GM12878 (cell line): ENCODE results near the gene CCDC6. TPM values are rescaled to one million over a fixed set of nuclear protein-coding genes. Genes with fewer than 3 reads are reported as not detected.

ENCODE experiments used
- ATAC-seq: fragments of 200-7000 bp; cut with Tn5 transposase; 3 replicates; pipeline ENCODE4 v1.9.1; 2020; ENCODE audit warnings: mild to moderate bottlenecking, moderate library complexity
- BruUV-seq: library from RNA; stranded (reverse); fragments of 400-500 nt; replicated peaks from 2 replicates; lab custom pipeline; 2021; lab: Mats Ljungman, UMichigan
- CTCF ChIA-PET: fragments of 300-600 bp; sonication (Branson Sonifier 250); formaldehyde crosslinking; extraction: SDS; loops from one replicate; lab custom pipeline; 2021; ENCODE audit warnings: inconsistent platforms; lab: Yijun Ruan, JAX
- POLR2A ChIA-PET: fragments of 350-600 bp; formaldehyde crosslinking; extraction: SDS; loops from one replicate; lab custom pipeline; 2021; ENCODE audit warnings: inconsistent platforms; lab: Charles Lee
- RAD21 ChIA-PET: fragments of 300-600 bp; sonication (Branson Sonifier 250); formaldehyde crosslinking; loops from one replicate; lab custom pipeline; 2023; ENCODE audit warnings: antibody characterized with exemption; ENCODE audit not compliant: unreplicated experiment; lab: Charles Lee
- SMC1A ChIA-PET: fragments of 300-600 bp; sonication (Branson Sonifier 250); formaldehyde crosslinking; loops from one replicate; lab custom pipeline; 2023; ENCODE audit not compliant: unreplicated experiment, uncharacterized antibody; lab: Charles Lee
- DNase-seq: peaks from one replicate; pipeline ENCODE4 v3.0.0-alpha.2; 2011; ENCODE audit warnings: low read depth, low spot score
- FAIRE-seq: peaks from 3 replicates; lab custom pipeline; 2011; peaks lifted over from hg19 to GRCh38; lab: Jason Lieb, UNC
- H2AFZ ChIP-seq: 2 replicates; pipeline ENCODE4 v1.6.0; 2011; ENCODE audit warnings: low read depth, low read length, control low read depth; ENCODE audit not compliant: control insufficient read depth
- H3K27ac ChIP-seq: 2 replicates; pipeline ENCODE4 v1.5.1; 2011; ENCODE audit warnings: control low read depth; ENCODE audit not compliant: control insufficient read depth, insufficient read depth
- H3K27me3 ChIP-seq, 2 experiments: replicated peaks in 1 of 2; 2 replicates each; pipeline versions ENCODE4 v1.6.0 to v1.6.1; 2011; ENCODE audit warnings: low read length in 1 of 2; ENCODE audit not compliant: control insufficient read depth in 2 of 2, insufficient read depth in 2 of 2
- H3K36me3 ChIP-seq, 2 experiments: 2 replicates each; pipeline ENCODE4 v1.5.1; 2011; ENCODE audit warnings: low read length in 1 of 2; ENCODE audit not compliant: control insufficient read depth in 2 of 2, insufficient read depth in 2 of 2
- H3K4me1 ChIP-seq: 2 replicates; pipeline ENCODE4 v1.6.1; 2011; ENCODE audit warnings: mild to moderate bottlenecking, low read length, moderate library complexity, mixed read lengths; ENCODE audit not compliant: control insufficient read depth, insufficient read depth
- H3K4me2 ChIP-seq: 2 replicates; pipeline ENCODE4 v1.6.0; 2011; ENCODE audit warnings: control low read depth; ENCODE audit not compliant: control insufficient read depth, insufficient read depth
- H3K4me3 ChIP-seq: fragments of 200-600 bp; sonication (generic); 2 replicates; pipeline ENCODE4 v1.5.1; 2016
- H3K79me2 ChIP-seq: 2 replicates; pipeline ENCODE4 v1.6.0; 2011; ENCODE audit warnings: low read length; ENCODE audit not compliant: control insufficient read depth, insufficient read depth
- H3K9ac ChIP-seq: 2 replicates; pipeline ENCODE4 v1.8.0; 2011; ENCODE audit warnings: low read length, control low read depth, mixed read lengths; ENCODE audit not compliant: control insufficient read depth, insufficient read depth
- H3K9me3 ChIP-seq: replicated peaks from 3 replicates; pipeline ENCODE4 v1.5.1; 2011; ENCODE audit warnings: mild to moderate bottlenecking, low read length; ENCODE audit not compliant: control insufficient read depth, insufficient read depth
- H4K20me1 ChIP-seq: 2 replicates; pipeline ENCODE4 v1.6.0; 2011; ENCODE audit not compliant: control insufficient read depth, insufficient read depth
- EGR1 ChIP-seq, 2 experiments: IDR thresholded peaks; 1 replicate in 1 of 2; 2 replicates in 1 of 2; pipeline ENCODE4 v1.6.1; 2011 to 2012; ENCODE audit warnings: low read depth in 2 of 2, low read length in 2 of 2, borderline replicate concordance in 1 of 2, mild to moderate bottlenecking in 1 of 2, moderate library complexity in 1 of 2
- FOS ChIP-seq: IDR thresholded peaks from 3 replicates; pipeline ENCODE4 v1.6.1; 2011; ENCODE audit warnings: borderline replicate concordance; ENCODE audit not compliant: insufficient read length; ENCODE audit errors: extremely low read depth
- GABPA ChIP-seq: IDR thresholded peaks from 2 replicates; pipeline ENCODE4 v1.6.1; 2014; ENCODE audit warnings: antibody characterized with exemption, low read depth, mild to moderate bottlenecking, inconsistent platforms
- JUNB ChIP-seq: IDR thresholded peaks from 2 replicates; pipeline ENCODE4 v1.6.1; 2016; ENCODE audit warnings: antibody characterized with exemption, mild to moderate bottlenecking
- MYB ChIP-seq: fragments of 150-350 bp; IDR thresholded peaks from 2 replicates; pipeline ENCODE4 v1.6.1; 2014; ENCODE audit warnings: mild to moderate bottlenecking, low read depth, low read length, borderline replicate concordance
- MYC ChIP-seq: IDR thresholded peaks from 2 replicates; pipeline ENCODE4 v1.6.1; 2011; ENCODE audit warnings: mild to moderate bottlenecking, low read length, moderate library complexity, inconsistent platforms; ENCODE audit not compliant: insufficient read depth, insufficient replicate concordance, insufficient read length, severe bottlenecking
- NR2F1 ChIP-seq: fragments of 450-650 bp; conservative IDR thresholded peaks from 2 replicates; pipeline ENCODE4 v1.6.1; 2017; ENCODE audit warnings: mild to moderate bottlenecking
- PML ChIP-seq: IDR thresholded peaks from 2 replicates; pipeline ENCODE4 v1.6.1; 2012; ENCODE audit warnings: low read length, inconsistent platforms
- REST ChIP-seq: IDR thresholded peaks from 2 replicates; pipeline ENCODE4 v1.6.1; 2012; ENCODE audit warnings: mild to moderate bottlenecking, low read depth, low read length
- SMARCA5 ChIP-seq: fragments of 450-650 bp; IDR thresholded peaks from 2 replicates; pipeline ENCODE4 v1.6.1; 2017; ENCODE audit warnings: mild to moderate bottlenecking
- SMC3 ChIP-seq: IDR thresholded peaks from 2 replicates; pipeline ENCODE4 v1.6.1; 2011; ENCODE audit warnings: low read length, improper control_type of control experiment, borderline replicate concordance
- STAT3 ChIP-seq: IDR thresholded peaks from 2 replicates; pipeline ENCODE4 v1.6.1; 2011; ENCODE audit warnings: low read depth, low read length, improper control_type of control experiment
- WRNIP1 ChIP-seq: IDR thresholded peaks from 2 replicates; pipeline ENCODE4 v1.6.1; 2011; ENCODE audit warnings: low read depth, low read length, improper control_type of control experiment, borderline replicate concordance
- WGBS: methylation state at CpG from one replicate; pipeline ENCODE4 v1.1.6; 2016; ENCODE audit warnings: low lambda C conversion rate; ENCODE audit not compliant: insufficient replicate concordance, insufficient coverage; ENCODE audit errors: missing lambda C conversion rate; 5-methylcytosine and 5-hydroxymethylcytosine counted together
- in situ Hi-C: fragments of 300-500 bp; cut with MboI; formaldehyde crosslinking; loops from 9 replicates; pipeline ENCODE4 v1.14.3; 2018; ENCODE audit warnings: mixed read lengths
- intact Hi-C: fragments of 100-400 bp; cut with micrococcal nuclease; formaldehyde crosslinking; loops from one replicate; pipeline ENCODE4 v1.14.2; 2022; ENCODE audit not compliant: unreplicated experiment
- polyA plus RNA-seq, 11 experiments: library from polyadenylated mRNA; depleted of rRNA in 4 of 11; unstranded in 6 of 11; stranded (reverse) in 5 of 11; fragments of >200 nt; fragmentation: Nextera tagmentation in 4 of 11; fragmentation: Illumina TruSeq in 1 of 11; extraction: Ambion mirVana in 4 of 11; extraction: Trizol in 1 of 11; gene quantifications; 1 replicate in 1 of 11; 2 replicates in 10 of 11; pipeline versions ENCODE4 v1.2.1 to v1.2.3, GENCODE V29; 2011 to 2016; ENCODE audit warnings: inconsistent platforms in 2 of 11, missing spikeins in 2 of 11, low read depth in 1 of 11
- total RNA-seq, 4 experiments: library from RNA; depleted of rRNA in 3 of 4; stranded (reverse); fragments of >200 nt in 3 of 4; fragmentation: Illumina TruSeq in 1 of 4; extraction: Trizol in 1 of 4; gene quantifications; 2 replicates each; pipeline versions ENCODE4 v1.2.1 to v1.2.3, GENCODE V29; 2013 to 2021
- TF ChIP-seq, protein P1 (sequence below): fragments of 450-650 bp; IDR thresholded peaks from 2 replicates; pipeline ENCODE4 v1.6.1; 2017; ENCODE audit warnings: mild to moderate bottlenecking, low read depth, inconsistent platforms; ENCODE audit not compliant: poor library complexity, severe bottlenecking

CCDC6 gene
- total and polyA plus RNA-seq, 10 of the 15 experiments (the other 5 are each of a cell fraction or from before 2014, with no cell fraction given), result 11.8 to 46.2 (median 26.7) TPM

DNA sequence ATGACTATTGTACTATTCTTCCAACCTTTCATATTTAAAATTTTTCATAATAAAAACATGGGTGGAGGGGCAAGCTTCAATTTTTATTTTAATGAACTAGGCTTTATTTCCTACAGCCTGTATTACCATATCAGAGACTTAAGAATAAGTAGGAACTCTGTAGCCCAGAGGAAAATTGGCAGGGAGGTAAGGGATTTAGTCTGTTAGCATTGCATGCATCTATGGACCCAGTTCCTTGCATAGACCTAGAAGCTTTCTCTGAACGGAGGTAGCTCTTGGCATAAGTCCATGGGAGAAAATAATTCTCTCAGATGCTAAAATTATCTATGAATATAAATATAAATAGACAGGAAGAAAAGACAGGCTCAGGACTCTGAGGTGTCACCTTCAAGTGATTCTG is 31.4 kb upstream of the CCDC6 start (continued):
- TF ChIP-seq NR2F1 (no peak), GABPA (no peak), WRNIP1 (no peak)
- TF ChIP-seq, all 136 proteins: peak for 0

DNA sequence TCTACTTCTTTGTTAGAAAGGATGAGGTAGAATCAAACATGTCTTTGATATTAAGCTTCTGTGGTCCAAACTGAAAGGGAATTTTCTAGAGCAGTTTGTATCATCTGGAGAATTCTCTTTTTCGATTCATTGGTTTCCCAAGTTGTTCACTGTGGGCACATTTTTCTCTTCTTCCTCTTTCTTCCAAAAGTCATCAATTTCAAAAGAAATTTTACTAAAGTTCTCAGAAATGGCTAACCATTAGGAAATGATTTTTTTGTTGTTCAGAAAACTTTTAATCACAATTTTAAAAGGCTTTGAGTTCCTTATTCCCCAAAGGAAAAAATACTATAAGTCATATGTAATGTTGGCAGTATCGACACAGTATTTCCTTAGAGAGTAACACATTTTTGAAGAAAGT is 28.3 kb upstream of the CCDC6 start:
- no peaks in the 10 kb centered on the region for H3K4me1 ChIP-seq
- H3K79me2 ChIP-seq, result no peaks in the 10 kb centered on the region
- no peak overlapping the region for H3K9ac ChIP-seq
- no peaks in the 10 kb centered on the region for H3K27me3 ChIP-seq
- FAIRE-seq (peak; percentile 38), ATAC-seq (no peak), DNase-seq (no peak)
- ChIA-PET RAD21 (no interaction called here), POLR2A (no interaction called here), CTCF (no interaction called here), SMC1A (no interaction called here)
- in situ Hi-C loops (no loop called here), intact Hi-C loops (no loop called here)
- no peaks in the 10 kb centered on the region for H3K36me3 ChIP-seq
- no peak overlapping the region for H3K4me3 ChIP-seq
- H2AFZ ChIP-seq, result no peak overlapping the region
- no peaks in the 10 kb centered on the region for H4K20me1 ChIP-seq
- H3K4me2 ChIP-seq, result no peak overlapping the region
- no TSS peak for BruUV-seq
- TF ChIP-seq MYB (no peak), MYC (no peak), SMARCA5 (no peak), EGR1 (IDR thresholded peaks at IDR 0.05; ENCODE audit: borderline replicate concordance in 1 of 2, low read depth in 2 of 2, low read length in 2 of 2) (no peak), SMC3 (no peak), FOS (no peak), STAT3 (no peak), JUNB (no peak), PML (no peak), REST (no peak)
- TF ChIP-seq, protein P1, sequence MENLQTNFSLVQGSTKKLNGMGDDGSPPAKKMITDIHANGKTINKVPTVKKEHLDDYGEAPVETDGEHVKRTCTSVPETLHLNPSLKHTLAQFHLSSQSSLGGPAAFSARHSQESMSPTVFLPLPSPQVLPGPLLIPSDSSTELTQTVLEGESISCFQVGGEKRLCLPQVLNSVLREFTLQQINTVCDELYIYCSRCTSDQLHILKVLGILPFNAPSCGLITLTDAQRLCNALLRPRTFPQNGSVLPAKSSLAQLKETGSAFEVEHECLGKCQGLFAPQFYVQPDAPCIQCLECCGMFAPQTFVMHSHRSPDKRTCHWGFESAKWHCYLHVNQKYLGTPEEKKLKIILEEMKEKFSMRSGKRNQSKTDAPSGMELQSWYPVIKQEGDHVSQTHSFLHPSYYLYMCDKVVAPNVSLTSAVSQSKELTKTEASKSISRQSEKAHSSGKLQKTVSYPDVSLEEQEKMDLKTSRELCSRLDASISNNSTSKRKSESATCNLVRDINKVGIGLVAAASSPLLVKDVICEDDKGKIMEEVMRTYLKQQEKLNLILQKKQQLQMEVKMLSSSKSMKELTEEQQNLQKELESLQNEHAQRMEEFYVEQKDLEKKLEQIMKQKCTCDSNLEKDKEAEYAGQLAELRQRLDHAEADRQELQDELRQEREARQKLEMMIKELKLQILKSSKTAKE, result no peak
- no peak overlapping the region for H3K27ac ChIP-seq
- H3K9me3 ChIP-seq, result no peaks in the 10 kb centered on the region
- WGBS, result 3% methylated on average over 2 of the region's 2 CpGs
